GM21529 (cell line): ENCODE results near the gene GJB1.
"Not testable (repeated sequence)": the region's sequence is repeated elsewhere in the genome, so short reads cannot be mapped to it uniquely, and the experiment has no call there.

Experiments used
- ATAC-seq: cut with Tn5 transposase; IDR thresholded peaks from one replicate; pipeline ENCODE4 v1.9.1; 2021; ENCODE audit not compliant: unreplicated experiment

Gene GJB1

GRCh38 chrX:71222929-71223328, at the start of gene GJB1:
Gene GJB1 (plus strand): TSS chrX:71223224. CDS start chrX:71223708, 484 bp downstream.
- ATAC-seq, result no peak

GRCh38 chrX:71173440-71173839, 49.6 kb upstream of the GJB1 start:
- ATAC-seq, result no peak

GRCh38 chrX:71174795-71175194, 48.2 kb upstream of the GJB1 start:
- ATAC-seq, result no peak

- ATAC-seq, result no peak
Measured at GRCh38 chrX:71175531-71175930, 47.5 kb upstream of the GJB1 start.

GRCh38 chrX:71177327-71177726, 45.7 kb upstream of the GJB1 start:
- ATAC-seq, result no peak

GRCh38 chrX:71178908-71179307, 44.1 kb upstream of the GJB1 start:
- ATAC-seq, result peak; percentile 38

- ATAC-seq, result not testable (repeated sequence)
Measured at GRCh38 chrX:71180579-71181265, 42.3 kb upstream of the GJB1 start.

- peak; percentile 37 for ATAC-seq
Measured at GRCh38 chrX:71181558-71181909, 41.5 kb upstream of the GJB1 start.

GRCh38 chrX:71181910-71182799, 40.9 kb upstream of the GJB1 start:
- ATAC-seq, result peak; percentile 88

GRCh38 chrX:71182871-71183270, 40.2 kb upstream of the GJB1 start:
- no peak for ATAC-seq

GRCh38 chrX:71183341-71183740, 39.7 kb upstream of the GJB1 start:
- ATAC-seq, result no peak

- no peak for ATAC-seq
Measured at GRCh38 chrX:71184092-71184491, 38.9 kb upstream of the GJB1 start.

GRCh38 chrX:71184803-71185495, 38.1 kb upstream of the GJB1 start:
- ATAC-seq, result no peak

GRCh38 chrX:71191248-71191647, 31.8 kb upstream of the GJB1 start:
- ATAC-seq, result no peak

- ATAC-seq, result peak; percentile 45
Measured at GRCh38 chrX:71195964-71196649, 26.9 kb upstream of the GJB1 start.

GRCh38 chrX:71198066-71198465, 25.0 kb upstream of the GJB1 start:
- ATAC-seq, result peak; percentile 80

- no peak for ATAC-seq
Measured at GRCh38 chrX:71199252-71200008, 23.6 kb upstream of the GJB1 start.

- ATAC-seq, result no peak
Measured at GRCh38 chrX:71210816-71211215, 12.2 kb upstream of the GJB1 start.

GRCh38 chrX:71212536-71212935, 10.5 kb upstream of the GJB1 start:
- ATAC-seq, result no peak

- no peak for ATAC-seq
Measured at GRCh38 chrX:71214152-71214551, 8.9 kb upstream of the GJB1 start.
